ENCODE results near the gene PHACTR1. TPM values are rescaled to one million over a fixed set of nuclear protein-coding genes. Genes with fewer than 3 reads are reported as not detected.
A peak's percentile ranks its signal among the peaks of the same experiment; 100 is the strongest.
"Not testable (repeated sequence)": the region's sequence is repeated elsewhere in the genome, so short reads cannot be mapped to it uniquely, and the experiment has no call there.

Gene PHACTR1
- total RNA-seq, 2 donors from 2014 or later = 0.05 to 0.29 TPM

DNA sequence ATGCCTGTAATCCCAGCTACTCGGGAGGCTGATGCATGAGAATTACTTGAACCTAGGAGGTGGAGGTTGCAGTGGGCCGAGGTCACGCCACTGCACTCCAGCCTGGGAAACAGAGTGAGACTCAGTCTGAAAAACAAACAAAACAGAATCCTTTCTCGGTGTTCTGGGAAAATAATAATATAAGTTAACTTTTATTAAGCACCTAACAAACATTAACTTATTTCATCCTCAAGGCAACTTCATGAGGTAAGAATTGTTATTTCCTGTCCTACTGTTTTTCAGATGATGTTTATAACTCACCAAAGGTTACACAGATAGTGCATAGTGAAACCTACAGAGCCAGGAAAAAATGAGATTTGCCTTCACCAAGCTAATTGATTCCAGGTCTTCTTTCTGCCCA, 221.4 kb downstream of the PHACTR1 start:
- DNase-seq (ENCODE audit: low spot score in 2 of 2) = no peak
- H3K9me3 Mint-ChIP-seq = no peaks in the 10 kb centered on the region
- H3K27ac Mint-ChIP-seq = no peak overlapping the region
- ATAC-seq = no peak
- H3K36me3 Mint-ChIP-seq = no peaks in the 10 kb centered on the region

DNA sequence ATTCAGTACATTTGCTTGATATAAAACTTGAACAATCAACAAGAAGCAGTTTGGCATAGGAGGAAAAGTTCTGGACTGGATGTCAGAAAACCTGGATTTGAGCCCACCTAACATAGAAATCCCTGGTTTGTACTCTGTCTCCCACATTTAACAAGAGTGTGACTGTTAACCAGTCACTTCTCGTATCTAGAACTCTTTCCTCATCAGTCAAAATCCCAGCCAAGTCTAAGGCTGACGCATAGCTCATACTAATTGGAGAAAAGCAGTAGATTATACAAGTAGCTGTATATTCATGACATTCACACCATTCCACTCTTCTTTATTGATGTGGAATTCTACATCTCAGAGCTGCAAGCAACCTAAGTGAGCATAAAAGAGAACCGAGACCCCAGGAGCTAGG, 222.7 kb downstream of the PHACTR1 start:
- DNase-seq (ENCODE audit: low spot score in 2 of 2) (no peak), ATAC-seq (no peak)
- Mint-ChIP-seq H3K9me3 (no peaks in the 10 kb centered on the region), H3K36me3 (no peaks in the 10 kb centered on the region), H3K27ac (no peak overlapping the region)

DNA sequence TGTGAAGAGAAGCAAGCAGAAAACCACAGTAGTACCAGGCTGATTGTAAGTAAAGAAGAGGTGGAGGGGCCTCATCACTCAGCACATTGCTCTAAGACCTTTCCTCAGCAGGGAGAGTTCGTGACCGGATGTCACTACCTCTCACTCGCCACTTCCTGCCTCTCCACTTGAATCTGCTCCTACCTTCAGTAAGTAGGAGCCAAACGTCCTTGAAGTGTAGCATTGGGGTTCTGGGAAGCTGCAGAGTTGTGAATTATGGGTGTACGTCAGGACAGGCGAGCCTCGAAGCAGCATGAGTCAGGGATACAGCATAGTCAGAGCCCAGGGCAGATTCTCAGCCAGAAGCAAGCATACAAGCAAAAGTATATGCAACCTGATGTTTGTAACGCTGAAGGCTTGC, 224.9 kb downstream of the PHACTR1 start:
- Mint-ChIP-seq H3K9me3 (no peaks in the 10 kb centered on the region), H3K36me3 (no peaks in the 10 kb centered on the region), H3K27ac (peak overlapping the region; percentile 32 to 44)
- ATAC-seq (peak; percentile 51 to 59), DNase-seq (ENCODE audit: low spot score in 2 of 2) (no peak)

DNA sequence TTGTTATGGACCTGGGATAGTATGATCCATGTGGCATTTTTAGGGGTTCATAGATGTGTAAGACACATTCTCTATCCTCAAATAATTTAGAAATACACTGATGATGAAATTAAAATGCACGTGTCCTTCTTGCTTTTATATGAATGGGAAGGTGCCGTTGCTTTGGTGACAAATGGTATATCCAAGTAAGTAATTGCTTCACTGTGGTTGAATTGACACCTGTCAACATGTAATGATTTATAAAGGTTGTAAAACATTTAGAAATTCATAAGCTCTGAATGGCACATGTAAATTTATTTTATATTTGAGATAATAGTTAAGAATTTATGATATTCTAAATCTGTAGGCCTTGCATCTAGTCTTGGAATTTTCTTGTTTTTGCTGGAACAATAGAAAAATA, 227.0 kb downstream of the PHACTR1 start:
- DNase-seq (ENCODE audit: low spot score in 2 of 2) = no peak
- ATAC-seq = no peak
- H3K9me3 Mint-ChIP-seq = no peaks in the 10 kb centered on the region
- H3K27ac Mint-ChIP-seq = no peak overlapping the region
- H3K36me3 Mint-ChIP-seq = no peaks in the 10 kb centered on the region

DNA sequence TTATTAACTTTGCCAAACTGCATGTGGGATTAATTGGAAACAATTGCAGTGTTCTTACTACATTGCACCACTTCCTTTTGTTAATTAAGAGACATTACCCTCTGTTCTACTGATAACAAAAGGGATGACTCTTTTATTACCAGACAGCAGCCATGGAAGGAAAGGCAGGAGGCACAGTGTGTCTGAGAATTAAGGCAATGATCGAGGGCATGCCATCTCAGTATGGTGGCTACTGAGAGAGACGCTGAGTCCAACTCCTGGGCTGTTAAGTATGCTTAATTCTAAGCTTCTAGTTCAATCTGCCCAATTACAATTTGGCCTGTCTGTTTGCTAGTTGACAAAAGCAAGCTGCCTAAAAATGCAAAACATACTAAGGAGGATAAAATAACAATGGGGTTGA, 227.4 kb downstream of the PHACTR1 start:
- no peaks in the 10 kb centered on the region for H3K36me3 Mint-ChIP-seq
- H3K9me3 Mint-ChIP-seq = no peaks in the 10 kb centered on the region
- no peak for DNase-seq (ENCODE audit: low spot score in 2 of 2)
- ATAC-seq = no peak
- no peak overlapping the region for H3K27ac Mint-ChIP-seq

DNA sequence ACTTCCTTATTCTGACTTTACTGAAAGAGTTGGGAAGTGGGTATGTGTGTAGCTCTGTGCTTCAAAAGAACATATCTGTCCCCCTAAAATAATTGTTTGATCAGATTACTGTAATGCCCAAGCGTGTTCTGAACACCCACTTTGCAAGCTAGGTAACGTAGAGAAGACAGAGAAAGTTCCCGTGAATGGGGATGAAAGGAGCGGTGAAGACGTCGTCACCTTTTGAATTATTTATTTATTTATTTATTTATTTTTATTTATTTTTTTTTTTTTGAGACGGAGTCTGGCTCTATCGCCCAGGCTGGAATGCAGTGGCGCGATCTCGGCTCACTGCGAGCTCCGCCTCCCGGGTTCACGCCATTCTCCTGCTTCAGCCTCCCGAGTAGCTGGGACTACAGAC, 228.0 kb downstream of the PHACTR1 start:
- DNase-seq (ENCODE audit: low spot score in 2 of 2); H3K27ac Mint-ChIP-seq; H3K9me3 Mint-ChIP-seq; H3K36me3 Mint-ChIP-seq; ATAC-seq: not testable (repeated sequence)

DNA sequence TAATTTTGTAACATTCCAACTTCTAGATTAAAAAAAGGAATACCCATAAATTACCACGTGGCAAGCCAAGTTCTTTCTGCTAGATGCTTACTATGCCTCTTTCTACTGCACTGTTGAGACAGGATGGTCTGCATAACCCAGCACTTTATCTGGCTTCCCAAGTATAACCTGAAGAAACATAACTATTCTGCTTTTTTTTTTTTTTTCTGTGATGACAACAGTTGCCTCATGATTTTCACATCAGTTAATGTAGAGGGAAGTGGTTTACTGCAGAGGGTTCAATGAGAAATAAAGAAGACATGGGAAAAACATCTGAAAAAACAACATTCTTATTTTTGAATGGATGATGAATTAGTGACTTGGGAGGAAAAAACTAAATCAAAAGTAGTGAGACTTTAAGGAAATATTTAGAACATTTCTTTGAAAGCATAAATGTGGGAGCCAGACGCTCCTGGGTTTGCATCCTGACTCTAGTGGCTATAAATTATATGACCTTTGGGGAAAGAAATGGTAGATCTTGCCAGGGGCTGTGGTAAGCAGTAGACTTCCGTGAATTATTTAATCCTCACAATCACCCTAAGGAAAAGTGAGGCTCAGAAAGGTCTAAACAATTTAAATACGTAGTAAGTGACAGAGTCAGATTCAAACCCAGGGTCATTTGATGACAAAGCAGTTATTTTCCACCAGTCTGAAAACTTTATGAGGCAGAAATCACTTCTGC, 230.7 kb downstream of the PHACTR1 start:
- no peak overlapping the region for H3K27ac Mint-ChIP-seq

DNA sequence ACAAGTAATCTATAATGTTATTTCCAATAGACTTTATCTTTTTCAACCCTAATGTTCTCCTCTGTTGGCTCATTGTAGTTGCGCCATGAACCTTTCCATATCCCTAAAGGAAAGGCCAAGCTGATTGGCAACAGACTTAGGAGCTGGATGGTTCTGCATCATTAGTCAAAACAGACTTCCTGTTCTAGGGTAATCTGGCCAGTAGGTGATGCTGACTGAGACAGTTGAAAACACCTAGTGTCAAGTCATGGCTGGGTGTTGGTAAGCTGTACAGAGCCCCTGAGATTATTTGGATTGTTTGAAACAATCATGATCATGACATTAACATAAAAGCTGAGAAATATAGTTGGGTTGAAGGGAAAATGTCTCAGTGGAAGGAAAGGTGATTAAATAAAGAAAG, 231.4 kb downstream of the PHACTR1 start:
- H3K27ac Mint-ChIP-seq = no peak overlapping the region
- H3K9me3 Mint-ChIP-seq = no peaks in the 10 kb centered on the region
- ATAC-seq = no peak
- no peaks in the 10 kb centered on the region for H3K36me3 Mint-ChIP-seq
- DNase-seq (ENCODE audit: low spot score in 2 of 2) = no peak

More for the DNA sequence above, 230.7 kb downstream of the PHACTR1 start:
- ATAC-seq = no peak
- no peaks in the 10 kb centered on the region for H3K36me3 Mint-ChIP-seq
- H3K9me3 Mint-ChIP-seq = no peaks in the 10 kb centered on the region
- DNase-seq (ENCODE audit: low spot score in 2 of 2) = no peak

DNA sequence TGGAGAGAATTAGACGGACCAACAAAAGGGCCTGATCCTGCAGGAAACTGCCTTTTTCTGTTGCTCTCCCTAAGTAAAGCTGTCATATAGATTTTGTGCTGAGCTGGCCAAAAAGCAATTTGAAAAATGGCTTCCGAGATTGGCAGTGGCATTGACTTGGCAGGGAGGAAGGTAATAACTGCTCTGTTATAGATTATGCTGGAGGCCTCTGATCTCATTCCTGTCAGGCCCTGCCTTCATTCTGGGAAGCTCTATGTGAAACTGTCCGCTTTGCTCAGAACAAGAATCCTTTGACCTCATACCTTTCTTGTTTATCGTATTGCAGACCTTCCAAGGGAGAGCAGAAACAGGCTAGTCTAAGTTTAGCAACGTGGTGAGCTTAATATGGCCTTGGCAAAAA, 234.4 kb downstream of the PHACTR1 start:
- ATAC-seq = peak in 1 of 2 donors; percentile 68
- peak overlapping the region in 1 of 2 donors; percentile 40 for H3K27ac Mint-ChIP-seq
- H3K36me3 Mint-ChIP-seq = peaks cover 0 to 4% of the 10 kb centered on the region in 2 donors
- H3K9me3 Mint-ChIP-seq = no peaks in the 10 kb centered on the region
- DNase-seq (ENCODE audit: low spot score in 2 of 2) = no peak

DNA sequence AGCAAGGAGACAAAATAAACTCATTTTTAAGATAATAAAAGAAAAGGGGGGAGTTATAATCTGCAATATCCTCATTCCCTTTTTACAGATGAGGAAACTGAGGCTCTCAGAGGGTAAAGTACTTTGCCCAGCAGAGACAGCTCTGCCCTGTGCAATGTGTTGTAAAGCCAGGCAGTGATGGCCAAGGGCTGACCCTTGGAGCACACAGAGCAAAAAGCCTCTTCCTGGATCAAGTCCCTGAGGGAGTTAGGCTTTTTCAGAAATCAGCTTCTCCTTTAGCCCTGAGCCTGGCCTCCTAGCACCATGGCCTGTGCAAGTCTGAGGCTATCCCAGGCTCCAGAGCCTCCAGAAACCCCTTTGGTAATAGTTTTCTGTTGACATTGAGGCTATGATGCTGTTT, 234.8 kb downstream of the PHACTR1 start:
- Mint-ChIP-seq H3K36me3 (peaks cover 0 to 5% of the 10 kb centered on the region in 2 donors), H3K27ac (no peak overlapping the region), H3K9me3 (no peaks in the 10 kb centered on the region)
- ATAC-seq (no peak), DNase-seq (ENCODE audit: low spot score in 2 of 2) (no peak)

DNA sequence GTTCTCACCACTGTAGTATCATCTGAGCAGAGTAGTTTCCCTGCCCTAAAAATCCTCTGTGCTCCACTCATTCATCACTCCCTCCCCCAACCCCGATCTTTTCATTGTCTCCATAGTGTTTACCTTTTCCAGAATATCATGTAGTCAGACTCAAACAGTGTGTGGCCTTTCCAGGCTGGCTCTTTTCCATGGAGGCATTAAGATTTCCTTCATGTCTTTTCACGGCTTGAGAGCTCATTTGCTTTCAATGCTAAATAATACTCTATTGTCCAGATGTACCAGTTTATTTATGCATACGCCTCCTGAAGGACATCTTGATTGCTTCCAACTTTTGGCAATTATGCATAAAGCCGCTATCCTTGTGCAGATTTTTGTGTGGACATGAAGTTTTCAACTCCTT, 235.8 kb downstream of the PHACTR1 start:
- no peak overlapping the region for H3K27ac Mint-ChIP-seq
- ATAC-seq = no peak
- DNase-seq (ENCODE audit: low spot score in 2 of 2) = no peak
- H3K36me3 Mint-ChIP-seq = peaks cover 0 to 5% of the 10 kb centered on the region in 2 donors
- H3K9me3 Mint-ChIP-seq = no peaks in the 10 kb centered on the region

DNA sequence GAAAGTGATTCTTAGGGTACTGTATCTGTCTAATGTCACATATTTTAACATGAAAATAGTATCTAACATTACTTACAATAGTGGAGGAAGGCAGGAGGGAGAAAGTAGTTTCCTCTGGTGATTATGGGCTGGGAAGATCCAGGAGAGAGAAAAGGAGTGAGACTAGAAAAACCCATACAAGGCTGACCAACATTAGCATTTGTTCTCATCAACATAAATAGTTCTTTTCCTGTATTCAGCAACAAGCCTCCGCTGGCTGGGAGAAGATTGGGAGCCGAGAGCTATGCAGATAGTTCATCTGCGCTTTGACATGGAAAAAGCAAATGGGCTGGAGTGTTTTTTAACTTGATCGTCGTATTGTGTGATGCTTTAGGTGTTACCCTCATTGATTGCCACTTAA, 239.4 kb downstream of the PHACTR1 start:
- H3K36me3 Mint-ChIP-seq = peaks cover 0 to 5% of the 10 kb centered on the region in 2 donors
- ATAC-seq (no peak), DNase-seq (ENCODE audit: low spot score in 2 of 2) (no peak)
- H3K9me3 Mint-ChIP-seq = no peaks in the 10 kb centered on the region
- no peak overlapping the region for H3K27ac Mint-ChIP-seq

DNA sequence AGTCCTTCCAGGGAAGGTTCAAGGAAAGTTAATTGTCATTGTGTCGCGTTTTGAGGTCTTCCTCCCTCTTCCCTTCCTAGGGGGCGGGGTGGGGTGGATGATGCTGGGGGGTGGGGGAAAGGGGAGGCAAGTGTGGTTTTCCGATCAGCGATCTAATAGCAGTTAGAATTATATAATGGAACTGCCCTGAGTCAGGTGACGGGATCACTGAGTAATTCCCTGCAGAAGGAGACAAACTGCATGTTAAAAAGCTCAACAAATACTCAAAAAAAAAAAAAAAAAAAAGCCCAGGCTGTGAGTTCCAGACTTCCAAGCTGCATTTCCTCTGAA, 240.4 kb downstream of the PHACTR1 start:
- ATAC-seq = peak in 1 of 2 donors; percentile 9
- Mint-ChIP-seq H3K27ac (peak overlapping the region in 1 of 2 donors; percentile 11), H3K36me3 (peaks cover 0 to 5% of the 10 kb centered on the region in 2 donors), H3K9me3 (no peaks in the 10 kb centered on the region)
- DNase-seq (ENCODE audit: low spot score in 2 of 2) = no peak

DNA sequence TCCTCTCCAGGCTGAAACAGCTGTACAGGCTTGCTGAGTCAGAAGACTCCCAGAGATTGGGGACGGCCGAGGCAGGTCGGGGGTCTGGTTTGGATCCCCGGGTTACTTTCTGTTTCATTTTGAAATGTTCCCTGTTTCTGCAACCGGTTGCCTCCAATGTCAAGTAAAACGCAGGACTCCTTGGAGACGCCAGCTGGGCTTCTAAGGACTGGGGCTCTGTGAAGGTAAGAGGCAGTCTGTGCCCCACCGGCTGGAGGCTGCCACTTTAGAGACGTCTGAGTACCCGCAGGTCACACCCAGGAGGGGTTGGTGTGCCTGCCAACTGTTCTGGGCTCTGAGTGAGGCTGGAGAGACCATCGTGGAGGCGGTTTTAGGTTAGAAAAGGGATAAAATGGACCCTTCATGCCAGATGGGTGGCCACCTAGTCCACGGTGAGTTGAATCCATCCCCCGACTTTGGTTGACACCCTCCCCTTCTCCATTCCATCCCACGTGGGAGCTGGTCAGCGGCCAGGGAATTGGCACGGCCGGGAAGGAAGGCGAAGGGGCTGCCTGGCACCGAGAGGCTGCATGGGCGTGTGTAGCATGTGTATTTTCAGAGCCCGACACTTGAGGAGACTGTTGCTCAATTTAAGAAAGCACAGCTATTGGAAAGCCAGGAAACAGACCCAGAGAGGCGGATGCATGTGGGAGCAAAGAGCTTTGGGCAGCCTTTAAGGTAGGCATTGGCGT, 240.9 kb downstream of the PHACTR1 start:
- no peaks in the 10 kb centered on the region for H3K9me3 Mint-ChIP-seq
- peak; percentile 58 to 65 for ATAC-seq
- peaks cover 0 to 5% of the 10 kb centered on the region in 2 donors for H3K36me3 Mint-ChIP-seq
- H3K27ac Mint-ChIP-seq = peak overlapping the region in 1 of 2 donors; percentile 11
- peak in 1 of 2 donors; percentile 13 for DNase-seq (ENCODE audit: low spot score in 2 of 2)

DNA sequence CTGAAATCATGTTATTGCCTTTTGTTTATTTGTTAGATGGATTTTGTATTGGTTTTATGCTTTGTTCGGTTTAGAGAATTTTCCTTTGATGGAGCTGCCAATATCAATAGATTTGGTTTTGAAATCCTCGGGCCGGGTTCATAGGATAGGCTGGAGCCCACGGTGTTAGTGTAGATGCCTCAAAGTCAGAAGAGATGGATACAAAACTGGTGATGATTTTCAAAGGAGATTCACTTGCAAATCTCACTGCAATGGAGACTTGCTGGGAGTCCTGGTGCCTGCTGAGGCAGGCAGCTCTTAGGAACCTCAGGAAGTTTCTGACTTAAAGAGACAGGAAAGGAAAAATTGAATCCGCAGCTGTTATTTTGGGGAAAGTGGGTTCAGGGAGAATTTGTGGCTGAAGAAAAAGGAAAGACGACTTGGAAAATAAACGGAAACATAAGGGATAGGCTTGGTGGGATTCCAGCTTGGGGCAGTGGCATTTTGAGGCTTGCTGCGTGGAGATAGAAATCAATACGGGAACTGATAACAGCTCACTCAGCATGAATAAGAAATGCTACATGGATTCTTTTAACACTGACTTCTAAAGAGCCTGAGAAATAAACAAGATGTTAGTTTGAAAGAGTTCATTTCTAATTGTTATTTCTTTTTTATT, 241.6 kb downstream of the PHACTR1 start:
- no peak overlapping the region for H3K27ac Mint-ChIP-seq

DNA sequence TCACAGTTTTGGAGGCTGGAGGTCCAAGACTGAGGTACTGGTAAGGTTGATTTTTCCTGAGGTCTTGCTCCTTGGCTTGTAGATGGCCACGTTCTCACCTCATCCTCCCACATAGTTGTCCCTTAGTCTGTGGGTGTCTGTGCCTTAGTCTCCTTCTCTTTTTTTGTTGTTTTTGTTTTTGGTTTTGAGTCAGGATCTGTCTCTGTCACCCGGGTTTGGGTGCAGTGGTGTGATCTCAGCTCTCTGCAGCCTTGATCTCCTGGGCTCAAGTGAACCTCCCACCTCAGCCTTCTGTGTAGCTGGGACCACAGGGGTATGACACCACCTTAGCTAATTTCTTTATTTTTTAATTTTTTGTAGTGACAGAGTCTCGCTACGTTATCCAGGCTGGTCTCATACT, 245.2 kb downstream of the PHACTR1 start:
- Mint-ChIP-seq H3K27ac (no peak overlapping the region), H3K9me3 (no peaks in the 10 kb centered on the region), H3K36me3 (no peaks in the 10 kb centered on the region)
- no peak for DNase-seq (ENCODE audit: low spot score in 2 of 2)
- ATAC-seq = peak in 1 of 2 donors; percentile 58

More for the DNA sequence above, 241.6 kb downstream of the PHACTR1 start:
- ATAC-seq (no peak), DNase-seq (ENCODE audit: low spot score in 2 of 2) (no peak)
- Mint-ChIP-seq H3K9me3 (no peaks in the 10 kb centered on the region), H3K36me3 (peaks cover 0 to 5% of the 10 kb centered on the region in 2 donors)

DNA sequence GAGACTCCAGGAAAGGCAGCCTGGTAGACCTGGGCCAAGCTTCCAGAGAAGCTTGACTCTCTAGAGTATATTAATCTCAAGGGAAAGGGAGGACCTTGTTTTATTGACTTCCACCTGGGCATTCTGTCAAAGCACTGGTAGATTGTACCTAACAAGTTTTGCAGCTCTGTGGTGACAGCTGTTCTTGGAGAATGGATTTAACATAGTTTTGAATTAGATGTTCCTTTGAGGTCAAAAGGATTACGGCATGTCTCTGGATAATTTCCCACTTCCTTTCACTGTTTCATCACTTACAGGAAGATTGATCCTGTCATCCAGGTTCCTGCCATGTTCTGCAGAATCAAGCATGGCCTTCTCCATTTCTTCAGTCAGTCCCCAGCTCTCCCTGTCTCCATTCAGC, 246.0 kb downstream of the PHACTR1 start:
- Mint-ChIP-seq H3K36me3 (no peaks in the 10 kb centered on the region), H3K27ac (no peak overlapping the region), H3K9me3 (no peaks in the 10 kb centered on the region)
- DNase-seq (ENCODE audit: low spot score in 2 of 2) (no peak), ATAC-seq (no peak)

All from activated naive CD4-positive, alpha-beta T cell treated with anti-CD3 and anti-CD28 coated beads, Interleukin-2, amount 50 U/mL, for 72 hours (primary cell).